ENCODE results near the gene CLEC11A.
"Not testable (repeated sequence)": the region's sequence is repeated elsewhere in the genome, so short reads cannot be mapped to it uniquely, and the experiment has no call there.

The CLEC11A gene

GRCh38 chr19:50772476-50772875 is 49.3 kb downstream of the CLEC11A start:
- TF ChIP-seq CTCF (IDR thresholded peaks at IDR 0.05; ENCODE audit: extremely low read depth, insufficient read depth, missing control alignments) = no peak
- peak; percentile 75 for DNase-seq (ENCODE audit: low spot score)
- in situ Hi-C loops (cut with MboI; ENCODE audit: low pct_unique_long_range_greater_than_20kb, low sequenced_read_pairs, unreplicated experiment) = no loop called here

- in situ Hi-C loops (cut with MboI; ENCODE audit: low pct_unique_long_range_greater_than_20kb, low sequenced_read_pairs, unreplicated experiment); DNase-seq (ENCODE audit: low spot score): not testable (repeated sequence)
Observed at GRCh38 chr19:50772912-50773311, 49.7 kb downstream of the CLEC11A start.

- DNase-seq (ENCODE audit: low spot score); in situ Hi-C loops (cut with MboI; ENCODE audit: low pct_unique_long_range_greater_than_20kb, low sequenced_read_pairs, unreplicated experiment): not testable (repeated sequence)
Observed at GRCh38 chr19:50773454-50773853, 50.3 kb downstream of the CLEC11A start.

Measured in GM13977 (cell line).